NCI-H1930 (cell line): ENCODE measurements around the gene SLC4A1AP.

Experiments used
- DNase-seq, 2 experiments: peaks; one replicate each; lab custom pipeline; 2025; lab: John Stamatoyannopoulos, UW

The SLC4A1AP gene

DNA sequence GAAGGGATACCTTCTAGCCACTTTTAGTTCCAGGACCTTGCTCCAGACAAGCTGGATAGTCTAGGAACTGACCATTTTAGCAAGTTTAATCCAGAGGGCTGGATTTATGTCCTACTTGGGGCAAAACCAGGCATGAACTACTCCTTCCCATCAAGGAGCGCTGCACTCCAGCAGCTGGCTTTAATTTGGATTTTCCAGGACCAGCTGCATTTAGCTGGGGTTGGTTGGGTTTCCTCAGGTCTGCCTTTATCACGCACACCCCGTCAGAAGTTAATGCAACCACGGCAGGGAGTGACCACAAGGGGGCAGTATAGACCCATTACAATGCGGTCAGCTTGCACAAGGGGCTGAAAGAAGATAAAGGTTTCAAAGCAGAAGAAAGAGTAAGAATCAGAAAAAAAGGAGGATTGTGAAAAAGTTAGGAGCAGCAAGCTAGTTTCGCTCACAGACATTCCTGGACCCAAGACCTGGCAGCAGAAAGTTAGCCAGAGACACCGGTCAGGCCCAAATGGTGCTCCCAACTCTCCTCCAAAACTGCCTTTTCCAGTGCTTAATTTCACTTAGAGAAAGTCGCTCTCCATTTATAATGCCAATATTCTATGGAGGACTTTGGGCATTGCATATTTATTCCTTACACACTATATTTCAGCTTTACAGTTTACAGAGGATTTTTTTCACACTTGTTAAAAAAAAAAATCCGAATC lies 40.1 kb downstream of the SLC4A1AP start:
- peak; percentile 45 to 60 for DNase-seq

DNA sequence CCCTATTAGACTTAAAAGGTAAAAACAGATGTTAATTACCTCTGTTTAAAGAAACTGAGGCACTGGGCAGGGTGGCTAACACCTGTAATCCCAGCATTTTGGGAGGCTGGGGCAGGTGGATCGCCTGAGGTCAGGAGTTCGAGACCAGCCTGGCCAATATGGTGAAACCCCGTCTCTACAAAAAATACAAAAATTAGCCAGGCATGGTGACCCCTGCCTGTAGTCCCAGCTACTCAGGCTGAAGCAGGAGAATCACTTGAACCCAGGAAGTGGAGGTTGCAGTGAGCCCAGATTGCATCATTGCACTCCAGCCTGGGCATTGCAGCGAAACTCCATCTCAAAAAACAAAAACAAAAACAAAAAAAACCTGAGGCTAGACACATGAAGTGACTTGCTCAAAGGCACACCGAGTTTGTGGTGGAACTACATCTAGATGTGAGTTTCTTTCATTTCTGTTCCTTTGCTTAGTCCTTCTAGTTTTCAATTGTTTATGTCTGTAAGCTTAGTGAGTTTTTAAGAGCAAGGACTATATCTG lies 40.7 kb downstream of the SLC4A1AP start:
- DNase-seq = no peak

DNA sequence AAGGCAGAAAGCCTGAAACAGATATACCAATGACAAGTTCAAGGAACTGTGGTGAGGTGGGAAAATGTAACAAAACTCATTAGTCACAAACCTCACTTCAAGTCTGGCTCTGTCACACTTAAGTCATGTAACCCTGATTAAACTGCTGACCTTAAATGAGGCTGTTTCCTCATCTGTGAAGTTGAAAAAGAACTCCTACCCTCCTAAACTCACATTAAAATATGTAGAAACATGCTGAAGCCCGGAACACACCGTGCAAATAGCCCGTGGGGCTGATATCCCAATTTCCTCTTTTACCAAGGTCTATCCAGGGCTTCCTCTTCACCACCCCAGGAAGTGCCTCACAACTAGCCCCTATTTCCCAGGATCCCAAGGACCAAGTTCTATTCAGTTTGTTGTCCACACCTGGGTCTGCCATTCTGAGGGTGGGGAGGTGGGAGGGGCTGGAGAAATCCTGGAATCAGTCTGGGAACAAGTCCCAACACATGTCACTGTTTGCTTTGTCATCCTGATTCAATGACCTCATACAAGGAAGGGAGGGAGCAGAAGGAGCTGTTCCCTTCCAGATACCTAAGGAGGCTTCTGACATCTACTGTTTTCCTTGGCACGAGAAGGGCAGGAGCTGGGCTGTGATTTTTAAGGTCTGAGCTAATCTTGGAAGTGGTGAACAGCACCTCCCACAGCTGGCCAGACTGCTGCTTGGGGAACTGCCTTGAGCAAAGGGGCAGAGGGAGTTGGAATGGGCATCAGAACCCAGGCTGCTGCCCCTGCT lies 42.3 kb downstream of the SLC4A1AP start:
- no peak for DNase-seq

DNA sequence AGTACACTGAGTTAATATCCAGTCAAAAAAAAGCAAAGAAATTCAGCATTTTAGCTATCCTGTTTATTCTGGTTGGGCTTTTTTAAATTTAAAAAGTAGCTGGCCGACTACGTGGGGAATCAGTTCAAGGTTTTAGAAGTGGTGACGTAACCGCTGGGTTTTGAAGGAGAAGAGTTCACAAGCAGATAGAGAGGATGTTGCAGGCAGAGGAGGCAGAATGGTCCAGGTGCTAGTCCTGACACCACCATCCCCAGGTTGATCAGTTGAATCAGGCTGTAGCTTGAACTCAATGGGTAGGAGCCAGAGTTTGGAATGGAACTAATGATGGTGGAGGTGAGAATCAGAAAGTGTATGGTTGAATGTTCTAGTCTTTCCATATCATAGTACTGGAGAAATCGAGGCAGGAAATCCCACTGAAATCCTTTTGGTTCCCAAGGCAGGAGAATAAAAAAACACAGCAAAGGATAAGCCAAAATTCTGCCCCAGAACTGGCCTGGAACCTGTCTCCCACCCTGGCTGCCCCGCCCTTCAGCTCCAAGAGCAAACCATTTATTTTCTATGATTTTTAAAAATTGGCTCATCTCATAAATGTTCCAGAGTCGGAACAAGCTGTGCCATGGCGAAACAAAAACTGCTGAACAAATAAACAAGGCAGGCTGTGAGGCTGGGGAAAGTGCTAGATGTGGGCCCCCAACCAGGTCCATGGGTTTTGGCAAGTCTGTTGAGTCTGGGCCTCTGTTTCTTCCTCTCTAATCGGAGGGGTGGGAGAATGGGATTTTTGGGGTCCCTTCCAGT lies 44.0 kb downstream of the SLC4A1AP start:
- DNase-seq = no peak

- no peak for DNase-seq
Measured at GRCh38 chr2:27708257-27708654, 44.6 kb downstream of the SLC4A1AP start.

- DNase-seq = no peak
Measured at GRCh38 chr2:27708666-27709065, 45.0 kb downstream of the SLC4A1AP start.

DNA sequence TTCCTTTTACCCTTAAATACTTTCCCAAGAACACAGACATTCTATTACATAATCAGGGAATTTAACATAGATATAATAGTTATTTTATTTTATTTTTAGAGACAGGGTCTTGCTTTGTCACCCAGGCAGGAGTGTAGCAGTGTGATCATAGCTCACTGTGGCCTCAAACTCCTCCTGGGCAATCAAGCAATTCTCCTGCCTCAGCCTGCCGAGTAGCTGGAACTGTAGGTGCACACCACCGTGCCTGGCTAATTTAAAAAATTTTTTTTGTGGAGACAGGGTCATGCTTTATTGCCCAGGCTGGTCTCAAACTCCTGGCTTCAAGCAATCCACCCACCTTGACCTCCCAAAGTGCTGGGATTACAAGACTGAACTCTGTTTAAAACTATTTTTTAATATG lies 45.6 kb downstream of the SLC4A1AP start:
- DNase-seq = no peak

- DNase-seq = no peak
Measured at GRCh38 chr2:27709960-27710575, 46.4 kb downstream of the SLC4A1AP start.

DNA sequence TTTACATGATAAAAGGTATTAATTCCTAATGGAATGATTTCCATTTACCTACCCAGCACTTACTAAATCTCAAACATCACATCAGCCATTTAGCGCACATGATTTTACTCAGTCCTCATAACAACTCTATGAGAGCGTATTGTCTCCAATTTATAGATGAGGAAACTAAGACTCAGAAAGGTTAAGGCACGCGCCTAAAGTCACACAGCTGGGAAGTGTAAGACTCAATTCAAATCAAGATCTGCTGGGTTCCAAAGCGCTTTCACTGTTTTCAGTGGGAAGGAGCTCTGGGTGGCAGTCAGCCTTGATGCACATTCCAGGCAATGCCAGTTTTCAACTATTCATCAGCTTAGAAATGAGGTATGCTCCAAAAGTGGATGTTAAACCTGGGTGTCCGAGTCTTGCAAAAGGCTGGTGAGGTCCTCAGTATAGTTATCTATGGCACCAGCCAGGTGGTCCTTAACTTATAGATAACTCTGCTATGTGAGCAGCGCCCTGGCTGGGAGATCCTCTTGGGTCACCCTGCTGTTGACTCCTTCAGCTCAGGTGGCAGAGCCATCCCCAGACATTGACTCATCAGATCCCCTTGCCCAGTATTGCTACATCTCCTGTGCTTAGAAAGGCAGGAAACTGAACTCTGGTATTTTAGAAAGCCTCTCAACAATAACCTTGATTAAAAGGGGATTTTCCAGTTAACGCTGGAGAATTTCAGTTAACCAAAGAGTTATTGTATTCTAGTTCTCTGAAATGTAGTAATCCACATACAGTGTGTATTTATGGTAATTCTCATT lies 47.1 kb downstream of the SLC4A1AP start:
- DNase-seq = no peak

- DNase-seq = no peak
Measured at GRCh38 chr2:27711804-27712203, 48.1 kb downstream of the SLC4A1AP start.

DNA sequence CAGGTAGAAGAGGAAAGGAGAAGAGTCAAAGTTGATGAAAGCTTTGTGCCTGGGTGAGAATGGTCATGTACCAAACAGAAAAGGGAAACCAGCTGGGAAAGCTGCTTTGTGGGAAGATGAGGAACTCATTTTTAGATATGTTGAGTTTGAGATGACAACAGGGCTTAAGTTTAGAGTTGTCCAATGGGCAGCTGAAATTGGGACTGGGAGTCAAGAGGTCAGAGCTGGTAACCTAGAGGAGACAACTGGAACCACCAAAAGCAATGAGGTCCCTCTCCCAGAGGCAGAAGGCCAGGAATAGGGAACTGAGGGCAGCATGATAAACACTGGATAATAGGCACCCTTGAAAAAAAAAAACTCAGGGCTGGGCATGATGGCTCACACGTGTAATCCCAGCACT lies 48.8 kb downstream of the SLC4A1AP start:
- DNase-seq = no peak

DNA sequence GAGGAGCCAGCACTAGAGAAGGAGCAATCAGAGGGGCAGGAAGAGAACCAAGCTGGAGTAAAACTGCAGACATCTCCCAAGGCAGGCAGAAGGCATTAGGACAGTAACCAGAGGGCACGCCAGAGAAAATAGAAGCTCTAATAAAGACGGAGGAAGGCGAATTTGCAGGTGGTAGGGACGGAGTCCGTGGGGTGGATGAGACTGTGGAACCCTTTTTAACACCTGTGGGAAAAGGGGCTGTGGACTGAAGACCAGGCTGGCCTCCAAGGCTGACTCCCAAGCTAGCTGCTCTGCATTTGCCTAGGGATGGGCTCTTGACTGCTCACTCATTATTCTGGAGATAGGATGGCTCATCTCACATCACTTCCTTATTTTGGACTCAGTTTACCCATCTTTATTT lies 49.5 kb downstream of the SLC4A1AP start:
- no peak for DNase-seq

DNA sequence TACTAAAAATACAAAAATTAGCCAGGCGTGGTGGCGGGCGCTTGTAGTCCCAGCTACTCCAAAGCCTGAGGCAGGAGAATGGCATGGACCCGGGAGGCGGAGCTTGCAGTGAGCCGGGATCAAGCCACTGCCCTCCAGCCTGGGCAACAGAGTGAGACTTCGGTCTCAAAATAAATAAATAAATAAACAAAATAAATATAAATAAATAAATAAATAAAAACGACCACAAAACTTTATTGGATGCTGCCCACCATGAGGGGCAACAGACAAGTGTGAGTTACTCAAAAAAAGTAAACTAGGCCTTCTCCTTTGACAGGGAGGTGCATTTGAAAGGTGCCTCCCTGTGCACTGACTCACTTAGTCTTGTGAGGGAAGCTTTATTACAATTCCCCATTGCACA lies 50.4 kb downstream of the SLC4A1AP start:
- DNase-seq = no peak

- DNase-seq = no peak
Measured at GRCh38 chr2:27714851-27715291, 51.2 kb downstream of the SLC4A1AP start.

GRCh38 chr2:27715318-27716210 lies 51.9 kb downstream of the SLC4A1AP start:
- no peak for DNase-seq

DNA sequence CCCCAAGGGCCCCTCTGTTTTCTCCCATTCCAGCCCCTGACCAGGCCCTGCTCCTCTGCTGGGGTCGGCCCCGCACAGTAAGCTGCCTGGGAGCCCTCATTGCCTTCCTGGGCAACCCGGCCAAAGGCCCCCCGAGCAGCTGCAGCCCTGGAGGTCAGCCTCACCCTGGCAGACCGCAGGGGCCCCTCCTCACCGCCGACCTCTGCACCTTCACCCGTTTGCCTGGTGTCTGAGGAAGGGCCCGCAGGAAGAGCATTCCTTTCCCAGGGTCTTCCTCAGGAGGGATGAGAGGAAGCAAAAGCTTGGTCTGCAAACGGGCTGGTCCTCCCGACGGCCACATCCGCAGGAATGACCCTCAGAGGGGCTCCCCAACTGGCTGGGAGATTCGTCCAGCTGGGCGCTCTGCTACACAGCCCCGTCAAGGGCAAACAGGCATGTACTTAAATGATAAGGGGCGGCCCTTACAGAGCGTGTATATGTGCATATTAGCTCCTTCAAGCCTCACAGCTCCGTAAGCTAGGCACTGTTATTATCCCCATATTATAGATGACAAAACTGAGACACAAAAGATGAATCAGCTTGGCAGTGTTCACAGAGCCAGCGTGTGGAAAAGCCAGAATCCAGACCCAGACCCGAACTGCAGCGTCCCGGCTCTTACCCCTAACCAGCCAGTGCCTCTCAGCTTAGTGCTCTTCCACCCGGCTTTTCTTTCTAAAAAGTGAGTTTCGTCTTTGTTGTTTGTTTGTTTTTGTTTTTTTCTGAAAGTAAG lies 52.8 kb downstream of the SLC4A1AP start:
- no peak for DNase-seq

- no peak for DNase-seq
Measured at GRCh38 chr2:27717070-27717795, 53.5 kb downstream of the SLC4A1AP start.

- no peak for DNase-seq
Measured at GRCh38 chr2:27720004-27720551, 56.4 kb downstream of the SLC4A1AP start.
